Activated CD4-positive, alpha-beta T cell treated with anti-CD3 and anti-CD28 coated beads, Interleukin-2, amount 50 U/mL, for 4 hours (primary cell): ENCODE data around the gene HAGHL.

Source experiments
- DNase-seq, 2 experiments: peaks; one replicate each; pipeline ENCODE4 v3.0.0-alpha.2; 2020

The HAGHL gene

GRCh38 chr16:726438-727290 lies at the start of gene HAGHL, which contains the start of gene CCDC78:
Gene HAGHL (plus strand): TSS chr16:727106. CDS start chr16:727510, 404 bp downstream.
Gene CCDC78 (minus strand): TSS chr16:726443. CDS start chr16:726367, 76 bp downstream.
- DNase-seq = peak; percentile 39

GRCh38 chr16:677316-678190 lies 49.4 kb upstream of the HAGHL start:
- no peak for DNase-seq

GRCh38 chr16:678209-678857 lies 48.6 kb upstream of the HAGHL start:
- no peak for DNase-seq

GRCh38 chr16:678858-679813 lies 47.8 kb upstream of the HAGHL start:
- peak in 1 of 2 experiments; percentile 39 for DNase-seq

GRCh38 chr16:679814-680624 lies 46.9 kb upstream of the HAGHL start, which contains the start of gene STUB1:
Gene STUB1 (plus strand): TSS chr16:680410. CDS start chr16:680526, 116 bp downstream.
- peak; percentile 88 to 90 for DNase-seq

GRCh38 chr16:680625-680945 lies 46.3 kb upstream of the HAGHL start:
- no peak for DNase-seq

- no peak for DNase-seq
Observed at GRCh38 chr16:680967-681745, 45.8 kb upstream of the HAGHL start.

- DNase-seq = no peak
Observed at GRCh38 chr16:681746-682427, 45.0 kb upstream of the HAGHL start.

GRCh38 chr16:682493-683395 lies 44.2 kb upstream of the HAGHL start:
- no peak for DNase-seq

GRCh38 chr16:683396-684070 lies 43.4 kb upstream of the HAGHL start:
- no peak for DNase-seq

- DNase-seq = peak; percentile 93 to 95
Observed at GRCh38 chr16:684071-684794, 42.7 kb upstream of the HAGHL start, which contains the start of gene JMJD8. Gene JMJD8 (minus strand): TSS chr16:684334. CDS start chr16:684319, 15 bp downstream.

GRCh38 chr16:684961-685696 lies 41.8 kb upstream of the HAGHL start:
- no peak for DNase-seq

GRCh38 chr16:685967-686366 lies 40.9 kb upstream of the HAGHL start:
- DNase-seq = no peak

GRCh38 chr16:686459-687260 lies 40.2 kb upstream of the HAGHL start:
- DNase-seq = no peak

GRCh38 chr16:687499-687898 lies 39.4 kb upstream of the HAGHL start:
- DNase-seq = no peak
